ENCODE data around the gene CNOT1. TPM values are rescaled to one million over a fixed set of nuclear protein-coding genes. Genes with fewer than 3 reads are reported as not detected.

CNOT1 gene
- 224 and 273 TPM in 2 replicates for total RNA-seq

DNA sequence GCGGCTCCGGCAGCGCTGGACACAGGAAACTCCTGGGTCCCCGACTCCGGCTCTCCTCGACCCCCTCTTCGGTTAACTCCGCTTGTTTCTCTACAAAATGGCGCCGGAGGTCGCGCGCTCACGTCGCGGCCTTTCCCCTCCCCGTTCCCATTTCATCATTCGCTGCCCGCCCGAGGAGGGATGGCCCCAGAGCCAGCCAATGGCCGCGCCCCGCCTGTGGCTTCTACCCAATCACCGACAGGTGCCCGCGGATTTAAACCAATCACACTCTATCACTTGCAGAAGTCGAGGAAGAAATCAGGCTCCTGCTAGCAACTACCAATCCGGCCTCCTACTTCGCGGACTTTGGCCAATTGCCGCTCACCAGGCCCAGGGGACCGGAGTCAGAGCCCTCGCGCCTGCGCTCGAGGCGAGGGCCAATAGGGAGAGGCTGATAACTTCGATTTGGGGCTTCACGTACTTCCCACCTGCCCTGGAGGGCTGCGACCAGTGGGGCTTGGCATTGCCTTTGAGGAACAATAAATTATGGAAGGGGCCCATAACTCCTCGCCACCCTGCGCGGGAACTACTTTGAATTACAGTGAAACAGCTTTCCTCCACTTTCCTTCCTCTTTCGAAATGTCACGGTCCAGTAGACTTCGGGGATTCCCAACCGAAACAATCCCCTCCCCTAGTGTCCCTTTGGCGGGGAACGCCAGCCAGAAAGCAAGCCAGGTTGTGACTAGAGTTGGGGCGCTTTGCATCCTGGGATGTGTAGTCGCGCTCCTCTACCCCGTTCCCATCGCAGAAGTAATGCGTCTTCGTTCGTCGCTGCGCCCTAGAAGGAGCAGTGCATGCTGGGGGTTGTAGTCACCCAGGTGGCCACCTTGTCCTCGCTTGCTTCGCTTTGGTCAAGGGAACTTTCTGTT, at the start of gene CNOT1:
CNOT1 (minus strand) TSS at position 94 of the 908 bp plus-strand sequence. CDS start 30,489 bp downstream, outside the sequence.

DNA sequence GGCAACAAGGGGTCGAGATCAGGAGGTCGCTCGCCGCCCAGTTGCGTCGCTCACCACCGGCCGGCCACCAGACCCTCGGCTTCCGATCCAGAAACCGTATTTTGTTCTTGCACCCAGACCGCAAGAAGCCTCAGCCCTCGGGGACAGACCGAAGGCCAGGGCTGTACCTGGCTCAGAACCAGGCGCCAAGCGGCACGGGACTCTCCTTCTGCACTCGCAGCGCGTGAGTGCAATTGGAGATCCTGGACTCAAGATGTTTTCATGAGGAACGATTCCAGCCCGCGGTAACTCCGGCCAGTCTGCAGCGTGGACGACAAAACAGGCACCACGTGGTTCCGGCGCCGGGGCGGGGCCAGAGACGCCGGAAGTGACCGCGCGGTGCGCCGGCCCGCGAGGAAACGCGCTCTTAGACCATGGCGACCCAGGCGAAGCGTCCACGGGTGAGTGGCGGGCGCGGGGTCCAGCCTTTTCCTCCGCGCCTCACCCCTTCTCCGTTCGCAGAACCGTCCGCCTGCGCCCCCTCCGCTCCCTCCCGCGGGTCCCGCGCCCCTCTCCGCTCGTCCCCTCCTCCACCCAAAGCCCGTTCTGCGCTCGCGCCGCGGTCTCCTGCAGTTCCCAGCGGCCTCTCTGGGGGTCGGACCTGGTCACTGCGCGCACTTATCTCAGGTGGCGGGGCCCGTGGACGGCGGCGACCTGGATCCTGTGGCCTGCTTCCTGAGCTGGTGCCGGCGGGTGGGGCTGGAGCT, 114.3 kb downstream of the CNOT1 start, which contains the start of gene SETD6:
SETD6 (plus strand) TSS at position 393 of the 746 bp plus-strand sequence; CDS start at position 414, 21 bp downstream.

GRCh38 chr16:58499615-58500351, 129.8 kb downstream of the CNOT1 start, which contains the start of gene NDRG4:
Gene NDRG4, plus strand, starts transcription at chr16:58500143. Its CDS starts 106 bp downstream, at chr16:58500249.

Other genes with a start within 250 kb of the CNOT1 start
- gene GINS3, start 237.4 kb downstream of the CNOT1 start, total RNA-seq, result 1.7 and 3.6 TPM in 2 replicates
- 8.5 and 12.1 TPM in 2 replicates for gene NDRG4, start 129.7 kb downstream of the CNOT1 start, total RNA-seq
- 15.0 and 19.9 TPM in 2 replicates for gene SETD6, start 114.3 kb downstream of the CNOT1 start, total RNA-seq
- gene SLC38A7, start 54.9 kb upstream of the CNOT1 start, total RNA-seq, result 22.9 and 47.7 TPM in 2 replicates
- gene GOT2, start 104.5 kb upstream of the CNOT1 start, total RNA-seq, result 52.3 and 92.7 TPM in 2 replicates

Data from nasal cavity respiratory epithelium epithelial cell of viscerocranial mucosa (primary cell).